Left lobe of liver (tissue), 2 donors: Measurements from ENCODE around the gene TEX44. TPM values are rescaled to one million over a fixed set of nuclear protein-coding genes. Genes with fewer than 3 reads are reported as not detected.
"Not testable (repeated sequence)": the region's sequence is repeated elsewhere in the genome, so short reads cannot be mapped to it uniquely, and the experiment has no call there.

Experiments used
- ATAC-seq: fragments of 200-7000 bp; cut with Tn5 transposase; one replicate; pipeline ENCODE4 v1.9.1; 2020; ENCODE audit warnings: mild to moderate bottlenecking, moderate library complexity
- DNase-seq: peaks from one replicate; pipeline ENCODE4 v3.0.0-alpha.2; 2020; ENCODE audit warnings: low spot score
- total RNA-seq: library from RNA; stranded (reverse); gene quantifications from one replicate; pipeline ENCODE4 v1.2.1, GENCODE V29; 2021
- donor health status: DM: no; HTN: no; CAD: no; lungs with moderate emphysema.
- donor health status: DM: no; HTN: yes; CAD: no.

TEX44 gene
- not detected for total RNA-seq

GRCh38 chr2:231592636-231593145 lies at the start of gene TEX44:
Gene TEX44 (plus strand): TSS chr2:231592864. CDS start chr2:231592952, 88 bp downstream.
- ATAC-seq: no peak
- DNase-seq: no peak

DNA sequence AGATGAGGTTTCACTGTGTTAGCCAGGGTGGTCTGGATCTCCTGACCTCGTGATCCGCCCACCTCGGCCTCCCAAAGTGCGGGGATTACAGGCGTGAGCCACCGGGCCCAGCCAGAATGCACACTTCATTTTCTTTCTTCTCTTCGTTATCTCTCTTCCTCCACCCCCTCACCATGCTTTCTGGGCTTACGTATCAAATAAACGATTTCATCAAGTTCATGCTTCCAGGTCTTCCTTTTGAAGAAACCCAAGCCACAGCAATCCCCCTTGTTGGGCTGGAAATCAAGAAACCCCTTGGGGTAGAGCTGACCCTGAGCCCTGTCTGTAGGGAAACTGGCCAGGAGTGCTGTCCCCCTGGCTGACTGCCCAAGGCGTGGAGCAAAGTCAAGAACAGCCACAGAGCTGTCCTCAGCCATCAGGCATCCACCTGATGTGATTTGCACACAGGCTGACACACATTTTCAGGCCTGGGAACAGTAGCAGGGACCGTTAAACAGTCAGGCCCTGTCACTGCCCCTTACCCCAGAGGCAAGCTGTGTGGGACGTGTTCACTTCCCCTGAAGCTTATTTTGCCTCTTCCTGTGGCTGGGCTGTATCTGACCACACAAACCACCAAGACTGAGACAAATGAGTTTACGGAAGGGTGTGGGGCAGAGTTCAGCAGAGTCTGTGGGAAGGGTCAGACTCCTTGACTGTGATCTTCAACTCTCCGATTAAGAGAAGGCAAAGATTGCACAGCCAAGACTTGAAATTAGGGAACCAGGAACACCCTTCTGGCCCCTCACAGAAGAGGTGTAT lies 47.4 kb upstream of the TEX44 start:
- ATAC-seq (peak; percentile 83), DNase-seq (no peak)

GRCh38 chr2:231546014-231546715 lies 46.5 kb upstream of the TEX44 start:
- no peak for ATAC-seq
- DNase-seq: no peak

DNA sequence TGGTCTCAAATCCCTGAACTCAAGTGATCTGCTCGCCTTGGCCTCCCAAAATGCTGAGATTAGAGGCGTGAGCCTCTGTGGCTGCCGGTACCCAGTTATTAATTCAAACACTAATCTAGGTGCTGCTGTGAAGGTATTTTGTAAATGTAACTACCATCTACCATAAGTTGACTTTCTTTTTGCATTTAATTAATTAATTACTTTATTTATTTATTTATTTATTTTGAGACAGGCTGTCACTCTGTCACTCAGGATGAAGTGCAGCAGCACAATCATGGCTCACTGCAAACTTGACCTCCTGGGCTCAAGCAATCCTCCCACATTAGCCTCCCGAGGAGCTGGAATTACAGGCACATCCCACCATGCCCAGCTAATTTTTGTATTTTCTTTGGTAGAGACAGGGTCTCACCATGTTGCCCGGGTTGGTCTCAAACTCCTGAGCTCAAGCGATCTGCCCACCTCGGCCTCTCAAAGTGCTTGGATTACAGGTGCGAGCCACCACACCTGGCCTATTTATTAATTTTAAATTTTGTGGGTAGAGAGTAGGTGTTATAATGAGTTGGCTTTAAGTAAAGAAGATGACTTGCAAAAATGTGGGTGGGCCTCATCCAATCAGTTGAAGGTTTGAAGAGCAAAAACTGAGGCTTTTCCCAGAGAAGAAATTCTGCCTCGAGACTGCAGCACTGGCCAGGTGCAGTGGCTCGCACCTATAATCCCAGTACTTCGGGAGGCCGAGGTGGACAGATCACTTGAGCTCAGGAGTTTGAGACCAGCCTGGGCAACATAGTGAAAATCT lies 45.2 kb upstream of the TEX44 start:
- no peak for DNase-seq
- ATAC-seq: no peak

DNA sequence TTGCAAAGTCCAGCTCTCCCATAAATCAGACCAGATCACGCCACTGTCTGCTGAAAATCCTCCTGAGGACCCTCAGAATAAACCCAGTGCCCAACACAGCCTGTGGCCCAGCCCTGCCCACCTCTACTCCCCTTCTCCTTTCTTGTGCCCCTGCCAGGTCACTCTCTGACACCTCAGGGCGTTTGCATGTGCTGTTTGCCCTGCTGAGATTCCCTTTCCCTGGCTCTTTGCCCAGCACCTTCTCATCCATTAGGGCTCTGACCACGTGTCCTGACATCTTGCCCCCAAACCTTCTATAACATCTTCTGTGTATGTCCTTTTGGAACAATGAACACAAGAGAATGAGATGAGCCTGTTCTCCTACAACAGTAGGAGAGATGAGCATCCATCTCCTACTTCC lies 43.9 kb upstream of the TEX44 start:
- ATAC-seq (no peak), DNase-seq (no peak)

- ATAC-seq: no peak
- no peak for DNase-seq
Measured at GRCh38 chr2:231549446-231550239, 43.0 kb upstream of the TEX44 start.

DNA sequence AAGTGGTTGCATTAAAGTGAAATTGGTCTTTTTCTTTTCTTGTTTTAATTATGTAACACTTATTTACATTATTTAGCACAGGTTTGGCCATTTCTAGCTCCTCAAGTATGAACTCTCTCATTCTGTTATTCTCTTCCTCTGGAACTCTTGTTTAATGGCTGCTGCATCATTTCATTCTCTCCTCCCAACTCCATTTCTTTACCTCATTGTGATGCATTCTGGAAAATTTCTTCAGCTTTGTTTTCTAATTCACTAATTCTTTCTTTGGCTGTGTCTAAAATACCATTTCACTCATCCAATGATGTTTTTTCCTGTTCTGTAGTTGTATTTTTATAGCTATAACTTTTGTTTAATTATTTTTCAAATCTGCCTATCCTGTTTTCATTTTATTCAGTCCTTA lies 39.9 kb upstream of the TEX44 start:
- no peak for ATAC-seq
- DNase-seq: no peak

DNA sequence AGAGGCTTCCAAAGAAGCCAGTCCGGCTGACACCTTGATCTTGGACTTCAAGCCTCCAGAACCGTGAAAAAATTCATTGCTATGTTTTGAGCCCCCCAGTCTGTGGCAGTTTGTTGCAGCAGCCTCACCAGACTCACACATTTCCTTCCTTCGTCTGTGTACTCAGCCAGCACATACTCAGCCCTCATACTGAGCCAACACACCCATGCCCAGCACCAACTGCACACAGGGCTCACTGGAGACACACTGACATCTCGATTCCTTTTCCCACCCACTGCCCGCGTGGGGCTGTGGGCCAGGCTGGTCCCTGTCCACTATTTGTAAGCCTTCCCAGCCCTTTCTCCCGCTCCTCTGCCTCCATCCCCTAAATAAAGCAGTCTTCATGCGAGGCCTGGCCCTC lies 38.3 kb upstream of the TEX44 start:
- DNase-seq: no peak
- no peak for ATAC-seq

DNA sequence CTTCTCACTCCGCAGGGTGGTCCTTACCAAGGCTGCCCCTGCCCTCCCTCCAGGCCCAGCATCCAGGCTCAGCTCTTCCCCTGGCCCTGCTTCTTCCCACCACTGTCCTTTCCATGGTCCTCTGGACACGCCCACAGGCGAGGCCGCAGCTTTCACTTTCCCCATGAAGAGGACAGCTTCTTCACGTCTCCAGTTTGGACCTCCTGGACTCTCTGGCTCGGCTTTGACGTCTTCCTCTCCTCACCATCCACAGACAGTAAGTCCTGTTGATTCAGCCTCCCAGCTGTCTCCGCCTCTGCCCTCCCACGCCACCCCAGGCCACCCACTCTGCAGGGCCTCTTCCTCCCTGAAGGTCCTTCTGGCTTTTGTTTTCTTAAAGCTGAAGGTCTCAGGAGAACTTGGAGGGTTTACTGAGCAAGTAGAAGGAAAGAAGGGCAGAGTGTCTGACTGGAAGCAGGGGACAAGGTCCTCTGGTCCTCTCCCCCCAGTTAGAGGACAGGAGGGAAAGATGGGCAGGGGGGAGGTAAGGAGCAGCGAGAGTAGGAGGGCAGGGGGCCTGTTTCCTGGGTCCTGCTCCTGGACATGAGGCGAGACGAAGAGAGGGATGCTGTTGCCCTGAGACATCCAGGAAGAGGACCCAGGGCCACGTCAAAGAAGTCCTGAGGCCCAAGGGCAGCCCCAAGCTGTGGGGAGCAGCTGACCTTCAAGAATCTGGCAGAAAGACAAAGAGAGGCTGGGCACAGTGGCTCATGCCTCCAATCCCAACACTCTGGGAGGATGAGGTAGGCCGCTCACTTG lies 37.7 kb upstream of the TEX44 start:
- ATAC-seq: peak; percentile 63

DNA sequence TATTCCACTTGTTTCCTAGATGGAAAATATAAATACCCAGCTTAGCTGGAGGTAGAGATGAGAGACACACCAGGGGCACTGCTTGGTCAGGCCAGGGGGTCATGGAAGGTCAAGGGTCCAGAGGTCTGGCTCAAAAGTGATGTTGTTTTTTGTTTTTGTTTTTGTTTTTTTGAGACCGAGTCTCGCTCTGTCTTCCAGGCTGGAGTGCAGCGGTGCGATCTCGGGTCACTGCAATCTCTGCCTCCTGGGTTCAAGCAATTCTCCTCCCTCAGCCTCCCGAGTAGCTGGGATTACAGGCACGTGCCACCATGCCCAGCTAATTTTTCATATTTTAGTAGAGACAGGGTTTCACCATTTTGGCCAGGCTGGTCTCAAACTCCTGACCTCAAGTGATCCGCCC lies 36.2 kb upstream of the TEX44 start:
- not testable (repeated sequence) for DNase-seq, ATAC-seq

More for the DNA sequence above, 37.7 kb upstream of the TEX44 start:
- no peak for DNase-seq

- DNase-seq: no peak
- ATAC-seq: no peak
Measured at GRCh38 chr2:231556981-231557380, 35.7 kb upstream of the TEX44 start.

DNA sequence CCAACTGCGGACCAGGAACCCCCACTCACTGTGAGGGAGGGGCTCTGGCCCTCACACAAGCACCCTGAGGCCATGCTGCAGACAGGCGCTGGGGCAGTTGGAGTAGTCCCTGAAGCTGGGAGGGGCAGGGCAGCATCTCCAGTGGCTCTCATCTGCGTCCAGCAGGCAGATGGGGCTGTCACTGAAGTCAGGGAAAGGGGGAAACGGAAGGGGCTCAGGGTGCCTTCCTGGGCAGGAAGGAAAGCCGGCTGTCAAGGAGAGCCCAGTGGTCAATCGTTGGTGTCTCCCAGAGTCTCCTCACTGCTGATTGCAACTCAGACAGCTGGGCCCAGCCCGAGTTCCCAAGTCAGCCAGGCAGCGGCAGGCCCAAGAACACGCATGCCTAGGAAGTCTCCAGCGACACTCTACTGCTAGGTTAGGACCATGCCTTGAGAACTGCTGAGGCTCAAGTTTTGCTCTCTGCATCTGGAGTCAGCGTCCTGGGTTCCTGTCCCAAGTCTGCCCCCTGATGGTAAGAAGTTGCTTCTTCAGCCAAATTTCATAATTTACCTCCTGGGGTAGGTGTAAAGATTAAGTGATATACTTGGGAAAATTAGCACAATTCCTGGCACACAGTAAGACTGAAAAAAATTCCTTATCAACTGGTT lies 35.0 kb upstream of the TEX44 start:
- DNase-seq (peak; percentile 58), ATAC-seq (peak; percentile 95)

- DNase-seq: no peak
- peak; percentile 81 for ATAC-seq
Measured at GRCh38 chr2:231563378-231563961, 29.2 kb upstream of the TEX44 start.

- no peak for DNase-seq
- no peak for ATAC-seq
Measured at GRCh38 chr2:231565887-231566594, 26.6 kb upstream of the TEX44 start.

DNA sequence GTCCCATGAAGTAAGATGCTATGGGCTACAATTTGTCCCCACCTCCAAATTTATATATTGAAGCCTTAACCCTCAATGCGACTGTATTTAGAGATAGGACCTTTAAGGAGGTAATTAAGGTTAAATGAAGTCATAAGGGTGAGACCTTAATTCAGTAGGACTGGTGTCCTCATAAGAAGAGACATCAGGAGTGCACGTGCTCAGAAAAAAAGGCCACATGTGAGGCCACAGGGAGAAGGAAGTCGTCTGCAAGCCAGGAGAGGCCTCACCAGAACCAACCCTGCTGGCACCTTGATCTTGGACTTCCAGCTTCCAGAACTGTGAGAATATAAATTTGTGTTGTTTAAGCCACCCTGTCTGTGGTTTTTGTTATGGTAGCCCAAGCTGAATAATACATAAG lies 25.5 kb upstream of the TEX44 start:
- DNase-seq: no peak
- no peak for ATAC-seq

DNA sequence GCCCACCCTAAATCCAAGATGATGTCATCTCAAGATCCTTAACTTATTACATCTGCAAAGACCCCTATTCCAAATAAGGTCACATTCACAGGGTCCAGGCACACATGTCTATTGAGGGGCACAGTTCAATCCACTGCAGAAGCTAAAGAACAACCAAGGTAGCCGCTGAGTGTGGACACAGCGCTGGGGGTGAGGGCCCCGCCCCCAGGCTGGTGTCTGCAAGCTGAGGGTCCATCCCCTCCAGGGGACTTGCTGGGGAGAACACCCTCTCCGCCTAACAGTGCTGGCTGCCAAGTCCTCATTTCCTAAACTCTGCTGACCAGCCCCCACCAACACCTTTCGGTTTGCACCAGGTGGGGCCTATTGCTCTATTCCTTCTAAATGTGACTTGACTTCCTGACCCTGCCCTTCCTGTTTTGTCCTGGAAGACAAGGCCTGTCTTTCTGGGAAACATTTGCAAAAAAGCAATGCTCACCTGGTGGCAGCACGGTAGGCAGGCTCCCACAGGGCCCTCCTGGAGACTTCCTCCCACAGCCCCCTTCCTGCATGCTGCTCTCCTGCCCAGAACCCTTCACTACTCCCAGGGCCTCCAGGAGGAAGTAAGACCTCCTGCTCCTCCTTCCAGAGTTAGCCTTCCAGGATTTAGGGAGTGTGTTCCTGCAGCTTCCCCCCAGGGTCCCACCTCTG lies 24.4 kb upstream of the TEX44 start:
- no peak for ATAC-seq
- no peak for DNase-seq

DNA sequence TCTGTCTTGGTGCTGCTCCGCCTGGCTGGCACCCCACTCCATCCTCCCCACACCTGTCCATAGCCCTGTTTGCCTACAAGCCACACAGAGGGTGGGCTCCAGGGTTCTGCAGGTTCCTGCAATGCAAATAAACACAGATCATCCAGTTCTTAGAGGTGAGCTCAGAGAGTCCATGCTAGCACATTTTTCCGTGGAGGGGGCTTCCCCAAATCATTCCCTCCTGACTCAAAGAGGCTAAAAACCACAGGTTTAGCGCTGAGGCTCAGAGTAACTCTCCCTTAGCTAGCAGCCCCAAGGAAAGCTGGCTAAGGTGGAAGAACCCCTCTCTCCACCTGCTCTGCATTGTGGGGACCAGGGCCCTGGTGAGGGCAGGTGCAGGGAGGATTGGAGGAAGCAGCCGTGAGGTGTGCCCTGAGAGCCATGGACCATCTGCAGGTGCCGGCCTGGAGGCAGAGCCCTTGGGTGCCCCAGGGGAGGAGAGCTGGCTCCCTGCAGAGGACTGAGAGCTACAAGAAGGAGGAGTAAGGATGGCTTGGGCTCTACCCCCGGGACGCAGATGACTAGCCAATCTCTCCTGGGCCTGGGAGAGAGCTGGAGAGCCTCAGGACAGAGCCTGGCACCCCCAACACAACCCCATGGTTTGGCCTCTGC lies 23.8 kb upstream of the TEX44 start:
- DNase-seq: no peak
- ATAC-seq: no peak
